ENCODE results near the gene BCAP29. TPM values are rescaled to one million over a fixed set of nuclear protein-coding genes. Genes with fewer than 3 reads are reported as not detected.

Gene BCAP29
- total RNA-seq, 1 donor: 187 TPM

- TF ChIP-seq CTCF (IDR thresholded peaks at IDR 0.05; ENCODE audit: insufficient read depth, low read length): no peak
- H3K4me3 ChIP-seq (ENCODE audit: low read depth, low read length): no peak overlapping the region
- DNase-seq (ENCODE audit: low read depth): no peak
Observed at GRCh38 chr7:107643938-107644308, 63.9 kb downstream of the BCAP29 start.

GRCh38 chr7:107644309-107644974, 64.4 kb downstream of the BCAP29 start:
- DNase-seq (ENCODE audit: low read depth): peak; percentile 86
- H3K4me3 ChIP-seq (ENCODE audit: low read depth, low read length): no peak overlapping the region
- no peak for TF ChIP-seq CTCF (IDR thresholded peaks at IDR 0.05; ENCODE audit: insufficient read depth, low read length)

- TF ChIP-seq CTCF (IDR thresholded peaks at IDR 0.05; ENCODE audit: insufficient read depth, low read length): no peak
Observed at GRCh38 chr7:107652642-107653041, 72.6 kb downstream of the BCAP29 start.

GRCh38 chr7:107658467-107658866, 78.4 kb downstream of the BCAP29 start:
- TF ChIP-seq CTCF (IDR thresholded peaks at IDR 0.05; ENCODE audit: insufficient read depth, low read length): no peak
- no peak overlapping the region for H3K4me3 ChIP-seq (ENCODE audit: low read depth, low read length)
- DNase-seq (ENCODE audit: low read depth): peak; percentile 64

More at GRCh38 chr7:107652642-107653041, 72.6 kb downstream of the BCAP29 start:
- DNase-seq (ENCODE audit: low read depth): no peak
- no peak overlapping the region for H3K4me3 ChIP-seq (ENCODE audit: low read depth, low read length)

GRCh38 chr7:107659666-107660065, 79.6 kb downstream of the BCAP29 start:
- TF ChIP-seq CTCF (IDR thresholded peaks at IDR 0.05; ENCODE audit: insufficient read depth, low read length): no peak
- H3K4me3 ChIP-seq (ENCODE audit: low read depth, low read length): no peak overlapping the region
- DNase-seq (ENCODE audit: low read depth): peak; percentile 90

- DNase-seq (ENCODE audit: low read depth): no peak
- no peak for TF ChIP-seq CTCF (IDR thresholded peaks at IDR 0.05; ENCODE audit: insufficient read depth, low read length)
- H3K4me3 ChIP-seq (ENCODE audit: low read depth, low read length): peak within 1 kb of the TSS; percentile 68
Observed at GRCh38 chr7:107660381-107661080, 80.5 kb downstream of the BCAP29 start, which contains the start of gene SLC26A4. Gene SLC26A4 (plus strand): TSS chr7:107660828. CDS start chr7:107661642, 814 bp downstream.
